Stomach (tissue), 9 donors: ENCODE measurements around the gene FRMD8. TPM values are rescaled to one million over a fixed set of nuclear protein-coding genes. Genes with fewer than 3 reads are reported as not detected.

Experiments
- DNase-seq, 2 donors: peaks; one replicate each; pipeline versions ENCODE4 v3.0.0 to v3.0.0-alpha.2; 2013 to 2019
- H3K27ac ChIP-seq, 5 donors: fragments of 200-600 bp in 4 of 5; sonication (generic) in 4 of 5; one replicate each; pipeline ENCODE4 v1.5.1; 2013 to 2019; ENCODE audit warnings: mild to moderate bottlenecking in 1 of 5, moderate library complexity in 1 of 5
- H3K27me3 ChIP-seq, 3 donors: fragments of 200-600 bp; sonication (generic); one replicate each; pipeline ENCODE4 v1.5.1; 2017 to 2019; ENCODE audit warnings: mixed run types in 1 of 3
- H3K36me3 ChIP-seq, 4 donors: fragments of 200-600 bp; sonication (generic); 1 replicate in 3 of 4; 2 replicates in 1 of 4; pipeline ENCODE4 v1.5.1; 2016 to 2019
- H3K4me1 ChIP-seq, 4 donors: fragments of 200-600 bp; sonication (generic); one replicate each; pipeline ENCODE4 v1.5.1; 2016 to 2019
- H3K4me3 ChIP-seq, 4 donors: fragments of 200-600 bp; sonication (generic) in 3 of 4; one replicate each; pipeline ENCODE4 v1.5.1; 2016 to 2019; ENCODE audit warnings: mild to moderate bottlenecking in 1 of 4
- H3K9me3 ChIP-seq, 4 donors: fragments of 200-600 bp; sonication (generic); one replicate each; pipeline ENCODE4 v1.5.1; 2016 to 2019
- EP300 ChIP-seq: sonication (generic); formaldehyde crosslinking; IDR thresholded peaks from one replicate; pipeline ENCODE4 v1.6.1; 2017; ENCODE audit warnings: antibody characterized with exemption
- POLR2A ChIP-seq, 4 donors: fragments of 450-650 bp; IDR thresholded peaks; one replicate each; pipeline ENCODE4 v1.6.1; 2016; ENCODE audit warnings: antibody characterized with exemption in 4 of 4, control low read depth in 2 of 4, mild to moderate bottlenecking in 1 of 4, moderate library complexity in 1 of 4
- POLR2AphosphoS5 ChIP-seq, 3 donors: sonication (generic); formaldehyde crosslinking; IDR thresholded peaks; one replicate each; pipeline ENCODE4 v1.6.1; 2016; ENCODE audit warnings: antibody characterized with exemption in 3 of 3
- WGBS, 5 donors: extraction: QIAGEN DNeasy Blood & Tissue Kit in 3 of 5; methylation state at CpG; one replicate each; pipeline versions ENCODE4 v1.1.5 to v1.1.7; 2013 to 2018; 5-methylcytosine and 5-hydroxymethylcytosine counted together
- intact Hi-C: fragments of 100-400 bp; cut with DNase I; formaldehyde crosslinking; loops from one replicate; pipeline ENCODE4 v1.15.1; 2023; ENCODE audit warnings: low total_unique reads
- polyA plus RNA-seq, 3 donors: library from polyadenylated mRNA; stranded (reverse); fragments of 200-250 nt; gene quantifications; one replicate each; pipeline ENCODE4 v1.2.3, GENCODE V29; 2013
- total RNA-seq, 5 donors: library from RNA; depleted of rRNA; stranded (reverse); fragments of >200 nt; gene quantifications; one replicate each; pipeline versions ENCODE4 v1.1.0 to v1.2.3, GENCODE V29; 2014 to 2016
- TF ChIP-seq, protein P1 (sequence below), 7 experiments: fragments of 450-650 bp in 4 of 7; fragments of 200-600 bp in 3 of 7; sonication (generic) in 3 of 7; IDR thresholded peaks; one replicate each; pipeline ENCODE4 v1.5.1; 2016 to 2019; ENCODE audit warnings: antibody characterized with exemption in 7 of 7, control low read depth in 2 of 7, mild to moderate bottlenecking in 1 of 7
- donor health status: healthy with polysubstance abuse.
- donor health status: Bipolar disorder and iron deficiency.
- donor health status: healthy.

The FRMD8 gene
- total and polyA plus RNA-seq, 8 donors: 9.3 to 340 (median 20.8) TPM

DNA sequence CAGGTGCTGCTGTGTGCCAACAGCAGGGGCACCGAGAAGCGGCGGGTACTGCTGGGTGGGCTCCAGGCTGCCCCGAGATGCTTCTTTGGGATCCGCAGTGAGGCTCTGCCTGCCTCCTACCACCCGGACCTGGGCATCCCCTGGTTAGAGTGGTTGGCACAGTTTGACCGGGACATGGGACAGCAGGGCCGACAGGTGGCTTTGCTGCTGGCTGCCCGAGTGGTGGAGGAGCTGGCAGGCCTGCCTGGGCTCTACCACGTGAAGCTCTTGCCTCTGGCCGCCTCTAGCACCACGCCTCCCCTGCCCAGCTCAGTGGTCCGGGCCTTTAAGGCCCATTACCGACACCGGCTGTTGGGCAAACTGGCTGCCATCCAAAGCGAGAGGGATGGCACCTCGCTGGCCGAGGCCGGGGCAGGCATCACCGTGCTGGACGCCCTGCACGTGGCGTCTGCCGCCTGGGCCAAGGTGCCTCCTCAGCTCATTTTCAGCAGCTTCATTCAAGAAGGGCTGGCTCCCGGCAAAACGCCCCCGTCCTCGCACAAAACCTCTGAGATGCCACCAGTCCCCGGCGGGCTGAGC lies 30.0 kb upstream of the FRMD8 start:
- peaks cover 19 to 27% (median 25%) of the 10 kb centered on the region in 4 donors for H3K4me1 ChIP-seq
- H3K27me3 ChIP-seq: peaks cover 0 to 13% (median 0%) of the 10 kb centered on the region in 3 donors
- 86 to 93% (median 89%) methylated on average over 16 to 30 of the region's 30 CpGs for WGBS, 5 donors
- no peak for DNase-seq
- no peak overlapping the region for H3K27ac ChIP-seq
- H3K36me3 ChIP-seq: peaks cover 12 to 13% (median 13%) of the 10 kb centered on the region in 4 donors
- no peaks in the 10 kb centered on the region for H3K9me3 ChIP-seq
- intact Hi-C loops: no loop called here
- no peak overlapping the region for H3K4me3 ChIP-seq
- no peak for TF ChIP-seq POLR2A (IDR thresholded peaks at IDR 0.05)
- no peak for TF ChIP-seq EP300
- TF ChIP-seq, protein P1, sequence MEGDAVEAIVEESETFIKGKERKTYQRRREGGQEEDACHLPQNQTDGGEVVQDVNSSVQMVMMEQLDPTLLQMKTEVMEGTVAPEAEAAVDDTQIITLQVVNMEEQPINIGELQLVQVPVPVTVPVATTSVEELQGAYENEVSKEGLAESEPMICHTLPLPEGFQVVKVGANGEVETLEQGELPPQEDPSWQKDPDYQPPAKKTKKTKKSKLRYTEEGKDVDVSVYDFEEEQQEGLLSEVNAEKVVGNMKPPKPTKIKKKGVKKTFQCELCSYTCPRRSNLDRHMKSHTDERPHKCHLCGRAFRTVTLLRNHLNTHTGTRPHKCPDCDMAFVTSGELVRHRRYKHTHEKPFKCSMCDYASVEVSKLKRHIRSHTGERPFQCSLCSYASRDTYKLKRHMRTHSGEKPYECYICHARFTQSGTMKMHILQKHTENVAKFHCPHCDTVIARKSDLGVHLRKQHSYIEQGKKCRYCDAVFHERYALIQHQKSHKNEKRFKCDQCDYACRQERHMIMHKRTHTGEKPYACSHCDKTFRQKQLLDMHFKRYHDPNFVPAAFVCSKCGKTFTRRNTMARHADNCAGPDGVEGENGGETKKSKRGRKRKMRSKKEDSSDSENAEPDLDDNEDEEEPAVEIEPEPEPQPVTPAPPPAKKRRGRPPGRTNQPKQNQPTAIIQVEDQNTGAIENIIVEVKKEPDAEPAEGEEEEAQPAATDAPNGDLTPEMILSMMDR (IDR thresholded peaks at IDR 0.05): no peak
- TF ChIP-seq POLR2AphosphoS5 (IDR thresholded peaks at IDR 0.05): no peak

DNA sequence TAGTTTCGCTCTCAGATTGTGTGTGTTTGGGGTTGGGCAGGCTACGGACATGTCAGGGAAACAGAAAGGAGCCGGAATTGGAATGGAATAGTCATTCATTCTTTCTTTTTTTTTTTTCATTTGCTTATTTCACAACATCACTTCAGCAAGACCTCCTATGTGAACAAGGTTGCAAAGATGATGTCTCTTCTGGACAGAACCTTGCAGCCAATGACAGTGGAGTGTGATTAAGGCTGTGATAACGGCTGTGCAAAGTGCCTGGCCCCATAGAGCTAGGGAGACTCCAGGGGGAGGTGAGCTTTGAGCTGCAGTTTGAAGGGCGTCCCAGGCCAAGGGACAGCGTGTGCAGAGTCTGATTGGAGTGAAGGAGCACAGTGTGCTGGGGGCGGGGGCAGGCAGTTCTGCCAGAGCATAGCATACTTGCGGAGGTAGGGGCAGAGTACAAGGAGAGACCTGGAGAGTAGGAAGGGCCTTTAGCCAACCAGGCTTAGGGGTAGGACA lies 28.5 kb upstream of the FRMD8 start:
- Histone ChIP-seq H3K27ac (no peak overlapping the region), H3K27me3 (peaks cover 0 to 13% (median 0%) of the 10 kb centered on the region in 3 donors), H3K4me1 (peaks cover 19 to 27% (median 25%) of the 10 kb centered on the region in 4 donors), H3K36me3 (no peaks in the 10 kb centered on the region), H3K9me3 (no peaks in the 10 kb centered on the region), H3K4me3 (no peak overlapping the region)
- WGBS, 5 donors: 56 to 76% (median 60%) methylated on average over 8 of the region's 8 CpGs
- TF ChIP-seq POLR2AphosphoS5 (IDR thresholded peaks at IDR 0.05): no peak
- TF ChIP-seq, protein P1 (IDR thresholded peaks at IDR 0.05): no peak
- no peak for TF ChIP-seq POLR2A (IDR thresholded peaks at IDR 0.05)
- TF ChIP-seq EP300: no peak
- DNase-seq: peak in 1 of 2 donors; percentile 58
- intact Hi-C loops: no loop called here

DNA sequence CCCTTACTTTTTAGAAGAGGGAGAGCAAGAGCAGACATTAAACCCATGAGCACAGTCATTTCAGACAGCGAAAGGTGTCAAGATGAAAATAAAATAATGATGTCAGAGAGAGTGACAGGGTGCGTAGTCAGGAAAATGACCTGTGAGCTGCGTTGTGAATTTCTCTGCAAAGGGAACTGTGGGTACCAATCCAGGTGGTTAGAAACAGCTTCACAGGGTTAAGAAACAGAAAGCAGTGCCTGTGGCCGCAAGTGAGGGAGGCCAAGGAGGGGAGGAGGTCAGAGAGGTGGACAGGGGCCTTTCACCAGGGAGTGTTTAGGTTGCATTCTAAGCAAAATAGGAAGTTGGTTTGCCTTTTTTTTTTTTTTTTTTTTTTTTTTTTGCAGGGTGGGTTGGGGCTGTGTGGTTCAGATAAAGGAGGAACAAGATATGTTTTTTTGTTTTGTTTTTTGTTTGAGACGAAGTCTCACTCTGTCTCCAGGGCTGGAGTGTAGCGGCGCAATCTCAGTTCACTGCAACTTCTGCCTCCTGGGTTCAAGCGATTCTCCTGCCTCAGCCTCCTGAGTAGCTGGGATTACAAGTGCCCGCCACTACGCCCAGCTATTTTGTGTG lies 24.0 kb upstream of the FRMD8 start:
- 77 to 88% (median 81%) methylated on average over 10 of the region's 10 CpGs for WGBS, 5 donors
- TF ChIP-seq EP300 (no peak), POLR2AphosphoS5 (IDR thresholded peaks at IDR 0.05) (no peak), POLR2A (IDR thresholded peaks at IDR 0.05) (no peak)
- TF ChIP-seq, protein P1 (IDR thresholded peaks at IDR 0.05): no peak
- intact Hi-C loops: no loop called here
- no peaks in the 10 kb centered on the region for H3K36me3 ChIP-seq
- H3K4me3 ChIP-seq: no peak overlapping the region
- no peaks in the 10 kb centered on the region for H3K9me3 ChIP-seq
- H3K4me1 ChIP-seq: peaks cover 0 to 16% (median 15%) of the 10 kb centered on the region in 4 donors
- no peaks in the 10 kb centered on the region for H3K27me3 ChIP-seq
- DNase-seq: no peak
- peak overlapping the region in 1 of 5 donors; percentile 42 for H3K27ac ChIP-seq

- Histone ChIP-seq H3K4me1 (peaks cover 0 to 18% (median 16%) of the 10 kb centered on the region in 4 donors), H3K27ac (peak overlapping the region in 1 of 5 donors; percentile 42), H3K9me3 (no peaks in the 10 kb centered on the region), H3K27me3 (no peaks in the 10 kb centered on the region), H3K36me3 (no peaks in the 10 kb centered on the region), H3K4me3 (no peak overlapping the region)
- DNase-seq: no peak
- TF ChIP-seq POLR2A (IDR thresholded peaks at IDR 0.05) (no peak), POLR2AphosphoS5 (IDR thresholded peaks at IDR 0.05) (no peak), EP300 (no peak)
- TF ChIP-seq, protein P1 (IDR thresholded peaks at IDR 0.05): no peak
- intact Hi-C loops: no loop called here
- 81 to 92% (median 90%) methylated on average over 6 of the region's 6 CpGs for WGBS, 5 donors
Observed at GRCh38 chr11:65362966-65363365, 23.5 kb upstream of the FRMD8 start.
